ENCODE results near the gene KLHL26. TPM values are rescaled to one million over a fixed set of nuclear protein-coding genes. Genes with fewer than 3 reads are reported as not detected.

The KLHL26 gene
- total and polyA plus RNA-seq, 9 of the 15 experiments (the other 6 are each of a cell fraction or from before 2014, with no cell fraction given), result 0.13 to 13.3 (median 1.4) TPM

DNA sequence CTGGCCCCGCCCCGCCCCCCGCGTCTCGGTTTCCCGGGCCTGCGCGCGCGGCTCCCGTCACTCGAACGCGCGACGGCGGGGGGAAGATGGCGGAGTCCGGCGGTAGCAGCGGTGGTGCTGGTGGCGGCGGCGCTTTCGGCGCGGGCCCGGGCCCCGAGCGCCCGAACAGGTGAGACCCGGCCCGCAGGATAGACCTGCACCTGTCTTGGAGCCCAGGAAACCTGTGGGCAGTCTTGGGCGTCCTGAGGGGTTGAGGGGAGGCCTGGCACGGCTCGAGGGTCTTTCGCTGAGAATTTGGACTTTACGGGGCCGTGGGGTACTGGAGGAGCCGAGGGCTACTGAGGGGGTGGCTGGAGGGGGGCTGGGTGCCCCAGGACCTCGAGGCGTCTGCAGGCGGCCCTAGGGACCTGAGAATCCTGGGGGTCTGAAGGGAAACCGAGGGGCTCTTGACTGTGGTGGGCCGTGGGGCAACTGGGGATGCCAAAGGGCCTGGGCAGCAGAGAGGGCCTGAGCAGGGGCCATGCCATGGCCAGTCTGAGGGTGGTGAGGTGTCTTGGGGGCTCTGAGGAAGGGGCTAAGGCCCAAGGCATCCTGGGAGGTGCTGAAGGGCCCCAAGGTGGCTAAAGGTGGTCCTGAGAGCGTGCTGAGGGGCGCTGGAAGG is at the start of gene KLHL26 (continued):
- peak; percentile 75 to 96 (median 93) for TF ChIP-seq YY1 (IDR thresholded peaks at IDR 0.05; ENCODE audit: borderline replicate concordance in 1 of 3, control insufficient read depth in 1 of 3, extremely low read depth in 1 of 3, insufficient read depth in 3 of 3, insufficient read length in 1 of 3, insufficient replicate concordance in 2 of 3, low read depth in 1 of 3, low read length in 2 of 3)
- TF ChIP-seq TBP (optimal IDR thresholded peaks at IDR 0.05; ENCODE audit: low read depth, low read length), result peak; percentile 84

DNA sequence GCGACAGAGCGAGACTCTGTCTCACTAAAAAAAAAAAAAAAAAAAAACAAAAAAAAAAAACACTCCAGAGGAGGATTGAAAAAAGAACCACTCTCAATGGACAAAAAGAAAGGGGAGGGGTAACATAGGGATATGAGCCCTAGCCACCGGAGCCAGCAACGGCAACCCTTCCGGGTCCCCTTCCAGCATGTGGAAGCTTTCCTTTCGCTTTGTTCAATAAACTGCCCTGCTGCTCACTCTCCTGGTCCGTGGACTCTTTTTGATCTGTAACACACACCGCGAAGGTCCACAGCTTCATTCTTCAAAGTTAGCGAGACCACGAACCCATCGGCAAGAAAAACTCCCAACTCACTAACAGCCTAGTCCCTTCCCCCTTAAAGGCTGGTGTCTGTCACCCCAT is 49.3 kb upstream of the KLHL26 start:
- peak overlapping the region; percentile 71 for H3K4me3 ChIP-seq
- in situ Hi-C loops (cut with MboI), result no loop called here

More for the DNA sequence above, 49.3 kb upstream of the KLHL26 start:
- DNase-seq (ENCODE audit: extremely low read depth in 1 of 4, low spot score in 3 of 4), result no peak
- no TSS peak for BruUV-seq (replicated peaks)
- Histone ChIP-seq H4K20me1 (replicated peaks; ENCODE audit: control insufficient read depth, insufficient read depth, low read length) (peaks cover 6% of the 10 kb centered on the region; the same call in 1 of the 2 replicates), H3K9me3 (replicated peaks; ENCODE audit: control insufficient read depth, insufficient read depth, low read depth, low read length) (no peaks in the 10 kb centered on the region), H2AFZ (ENCODE audit: low read depth, low read length) (peak overlapping the region; percentile 79), H3K27ac (ENCODE audit: extremely low read depth, low read depth, low read length) (peak overlapping the region; percentile 79), H3K4me1 (replicated peaks in 1 of 2; ENCODE audit: control insufficient read depth in 2 of 2, insufficient read depth in 2 of 2, low read length in 2 of 2) (peaks cover 14 to 49% of the 10 kb centered on the region in 2 experiments), H3K79me2 (ENCODE audit: control insufficient read depth, insufficient read depth, low read length) (peaks cover 24% of the 10 kb centered on the region), H3K9ac (ENCODE audit: insufficient read depth in 1 of 2, low read depth in 2 of 2, low read length in 2 of 2) (peak overlapping the region; percentile 85 to 93; a peak in 3 of 4 replicates), H3K4me2 (ENCODE audit: insufficient read depth, low read length) (peak overlapping the region; percentile 89), H3K9me1 (ENCODE audit: control insufficient read depth, insufficient read depth, low read length) (no peaks in the 10 kb centered on the region), H3K27me3 (ENCODE audit: control insufficient read depth in 2 of 2, insufficient read depth in 2 of 2, low read length in 2 of 2) (no peaks in the 10 kb centered on the region), H3K36me3 (ENCODE audit: control insufficient read depth, insufficient read depth, low read length) (peaks cover 5% of the 10 kb centered on the region; the same call in 2 of the 3 replicates)
- 62% methylated on average over 10 of the region's 12 CpGs for WGBS (ENCODE audit: insufficient coverage, low coverage, missing lambda C conversion rate)
- ATAC-seq, result no peak
- intact Hi-C loops (cut with micrococcal nuclease), result no loop called here
- ChIA-PET POLR2A (interaction anchor here (0.6 to 5.4 kb wide), 10 partner anchors 8 to 310 kb away, joined by 3 to 39 read pairs (median 3); partner anchors contain the start of genes KXD1 and UBA52), CTCF (ENCODE audit: low intra/inter-chr PET ratio) (no interaction called here)
- TF ChIP-seq ZBTB33 (CRISPR knock-in tag; IDR thresholded peaks at IDR 0.05) (peak; percentile 45; the same call in 1 of the 2 replicates), TAF1 (IDR thresholded peaks at IDR 0.05; ENCODE audit: control insufficient read depth, extremely low read depth, insufficient read depth, low read length, severe bottlenecking) (no peak)
- TF ChIP-seq, protein P1, sequence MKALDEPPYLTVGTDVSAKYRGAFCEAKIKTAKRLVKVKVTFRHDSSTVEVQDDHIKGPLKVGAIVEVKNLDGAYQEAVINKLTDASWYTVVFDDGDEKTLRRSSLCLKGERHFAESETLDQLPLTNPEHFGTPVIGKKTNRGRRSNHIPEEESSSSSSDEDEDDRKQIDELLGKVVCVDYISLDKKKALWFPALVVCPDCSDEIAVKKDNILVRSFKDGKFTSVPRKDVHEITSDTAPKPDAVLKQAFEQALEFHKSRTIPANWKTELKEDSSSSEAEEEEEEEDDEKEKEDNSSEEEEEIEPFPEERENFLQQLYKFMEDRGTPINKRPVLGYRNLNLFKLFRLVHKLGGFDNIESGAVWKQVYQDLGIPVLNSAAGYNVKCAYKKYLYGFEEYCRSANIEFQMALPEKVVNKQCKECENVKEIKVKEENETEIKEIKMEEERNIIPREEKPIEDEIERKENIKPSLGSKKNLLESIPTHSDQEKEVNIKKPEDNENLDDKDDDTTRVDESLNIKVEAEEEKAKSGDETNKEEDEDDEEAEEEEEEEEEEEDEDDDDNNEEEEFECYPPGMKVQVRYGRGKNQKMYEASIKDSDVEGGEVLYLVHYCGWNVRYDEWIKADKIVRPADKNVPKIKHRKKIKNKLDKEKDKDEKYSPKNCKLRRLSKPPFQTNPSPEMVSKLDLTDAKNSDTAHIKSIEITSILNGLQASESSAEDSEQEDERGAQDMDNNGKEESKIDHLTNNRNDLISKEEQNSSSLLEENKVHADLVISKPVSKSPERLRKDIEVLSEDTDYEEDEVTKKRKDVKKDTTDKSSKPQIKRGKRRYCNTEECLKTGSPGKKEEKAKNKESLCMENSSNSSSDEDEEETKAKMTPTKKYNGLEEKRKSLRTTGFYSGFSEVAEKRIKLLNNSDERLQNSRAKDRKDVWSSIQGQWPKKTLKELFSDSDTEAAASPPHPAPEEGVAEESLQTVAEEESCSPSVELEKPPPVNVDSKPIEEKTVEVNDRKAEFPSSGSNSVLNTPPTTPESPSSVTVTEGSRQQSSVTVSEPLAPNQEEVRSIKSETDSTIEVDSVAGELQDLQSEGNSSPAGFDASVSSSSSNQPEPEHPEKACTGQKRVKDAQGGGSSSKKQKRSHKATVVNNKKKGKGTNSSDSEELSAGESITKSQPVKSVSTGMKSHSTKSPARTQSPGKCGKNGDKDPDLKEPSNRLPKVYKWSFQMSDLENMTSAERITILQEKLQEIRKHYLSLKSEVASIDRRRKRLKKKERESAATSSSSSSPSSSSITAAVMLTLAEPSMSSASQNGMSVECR (CRISPR knock-in tag; IDR thresholded peaks at IDR 0.05), result 0 out of 2 replicates have a peak, but pooled peaks have one; percentile 30
- no peak for FAIRE-seq
